HG02642 (cell line): ENCODE data around the gene FHOD3.
"Not testable (repeated sequence)": the region's sequence is repeated elsewhere in the genome, so short reads cannot be mapped to it uniquely, and the experiment has no call there.

Experiments used
- ATAC-seq: cut with Tn5 transposase; IDR thresholded peaks from one replicate; pipeline ENCODE4 v1.9.1; 2021; ENCODE audit warnings: mild to moderate bottlenecking; ENCODE audit not compliant: unreplicated experiment, poor library complexity

Gene FHOD3

DNA sequence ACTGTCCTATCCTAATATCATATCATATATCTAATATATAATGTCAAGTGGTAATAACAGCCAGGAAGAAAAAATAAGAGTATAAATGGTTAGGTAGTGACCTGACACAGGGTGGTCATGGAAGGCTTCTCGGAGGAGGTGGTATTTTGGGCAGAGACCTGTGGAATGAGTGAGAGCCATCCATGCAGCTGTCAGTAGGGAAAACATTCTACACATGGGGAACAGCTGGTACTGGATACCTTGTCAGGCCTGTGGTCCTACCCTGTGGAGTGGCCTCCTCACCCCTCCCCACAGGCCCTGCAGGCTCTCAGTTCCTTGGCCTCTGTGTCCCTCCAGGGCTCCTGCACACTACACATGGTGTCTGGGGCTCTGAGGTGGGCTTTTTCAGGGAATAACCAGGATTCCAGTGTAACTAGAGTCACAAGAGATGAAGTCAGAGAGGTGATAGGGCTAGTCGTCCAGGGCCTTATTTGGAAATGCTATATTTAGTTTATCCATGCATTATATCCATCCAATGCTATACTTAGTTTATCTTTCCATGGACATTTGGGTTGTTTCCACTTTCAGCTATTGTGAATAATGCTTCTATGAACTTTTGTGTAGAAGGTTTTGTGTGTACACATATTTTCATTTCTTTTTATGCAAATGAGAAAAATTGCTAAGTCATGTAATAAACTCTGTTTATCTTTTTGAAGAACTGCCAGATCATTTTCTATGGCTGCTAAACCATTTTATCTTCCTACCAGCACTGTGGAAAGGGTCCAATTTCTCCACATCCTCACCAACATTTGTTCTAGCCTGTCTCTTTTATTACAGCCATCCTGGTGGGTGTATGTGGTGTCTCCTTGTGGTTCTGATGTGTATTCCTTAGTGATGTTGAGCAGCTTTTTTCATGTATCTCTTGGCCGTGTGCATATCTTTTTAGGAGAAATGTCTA lies 455.7 kb downstream of the FHOD3 start:
- no peak for ATAC-seq

DNA sequence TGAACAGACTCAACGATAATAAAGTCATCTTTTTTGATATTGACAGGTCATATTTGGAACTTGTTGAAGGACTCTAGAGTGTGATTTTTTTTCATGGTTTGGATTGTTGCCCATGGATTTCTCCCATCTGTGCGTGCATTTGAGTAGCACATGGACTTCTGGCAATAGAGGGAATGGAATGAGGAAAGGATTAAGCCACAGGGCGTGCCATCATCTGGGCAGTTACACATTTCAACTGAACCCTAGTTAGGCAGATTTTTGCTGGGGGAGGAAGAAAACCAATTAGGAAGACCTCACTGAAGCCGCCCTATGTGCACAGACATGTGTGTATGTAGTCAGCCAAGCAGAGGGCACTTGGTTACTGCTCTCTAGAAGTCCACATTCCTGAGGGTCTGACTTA lies 458.7 kb downstream of the FHOD3 start:
- ATAC-seq = no peak

- no peak for ATAC-seq
These were observed 459.6 kb downstream of the FHOD3 start for GRCh38 chr18:36757081-36757480.

DNA sequence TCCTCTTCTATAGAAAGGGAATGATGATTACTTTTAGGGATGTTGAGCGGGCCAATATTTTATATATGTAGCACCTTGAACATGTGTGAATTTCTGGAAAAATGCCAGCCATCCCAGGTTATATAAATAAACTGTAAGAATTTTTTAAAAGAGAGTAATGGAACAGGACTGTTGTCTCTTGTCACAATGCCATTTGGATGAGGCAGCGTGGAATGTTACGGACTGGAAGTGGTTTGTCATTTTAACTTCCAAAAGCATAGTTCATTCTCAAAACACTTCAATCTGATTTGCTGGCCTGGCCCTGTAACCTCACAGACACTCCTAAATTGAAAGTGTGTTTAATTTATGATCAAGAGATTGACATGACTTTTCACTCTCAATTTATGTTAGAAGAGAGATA lies 460.5 kb downstream of the FHOD3 start:
- ATAC-seq = no peak

DNA sequence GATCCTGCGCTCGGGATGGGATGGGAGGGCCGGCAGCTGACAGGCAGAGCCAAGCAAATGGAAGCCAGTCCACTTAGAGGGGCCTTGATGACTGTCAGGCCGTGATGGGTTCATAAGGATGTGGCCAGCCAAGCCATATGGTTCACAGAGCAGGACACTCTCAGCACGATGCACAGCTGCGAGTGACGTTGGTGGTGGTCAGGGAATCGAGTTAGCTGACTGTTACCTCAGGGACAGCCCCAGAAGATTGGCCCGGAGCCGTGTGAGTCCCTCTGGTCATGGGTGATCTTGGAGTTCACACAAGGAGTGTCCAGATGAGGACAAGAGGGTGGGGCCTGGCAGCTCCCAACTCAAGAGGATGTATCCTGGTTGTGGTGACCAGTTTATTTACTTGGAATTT lies 461.1 kb downstream of the FHOD3 start:
- ATAC-seq = no peak

DNA sequence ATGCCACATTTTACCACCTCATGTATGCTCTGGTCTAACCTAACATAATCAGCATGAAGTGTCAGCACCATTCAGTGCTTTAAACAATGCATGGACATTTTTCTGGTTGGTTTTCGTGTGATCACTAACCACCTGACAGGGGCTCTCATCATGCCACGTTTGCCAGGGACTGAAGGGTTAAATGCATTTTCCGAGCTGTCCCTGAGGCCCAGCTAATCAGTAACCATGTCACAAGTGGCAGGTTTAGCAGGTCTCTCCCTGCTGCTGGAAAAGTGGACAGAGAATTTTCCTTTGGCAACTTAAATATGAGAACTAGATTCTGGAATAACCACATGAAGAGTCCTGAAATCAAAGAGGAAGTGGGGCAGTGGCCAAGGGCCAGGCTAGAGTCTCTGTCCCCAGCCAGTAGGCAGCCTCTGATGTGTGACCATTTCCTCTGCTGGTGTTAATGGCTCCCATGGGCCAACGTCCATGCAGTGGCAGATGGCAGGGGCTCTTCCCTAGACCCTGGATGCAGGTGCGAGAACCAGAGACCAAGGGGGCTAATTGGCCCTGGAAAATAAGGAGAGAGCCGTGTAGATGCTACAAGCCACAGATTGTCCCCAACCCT lies 461.8 kb downstream of the FHOD3 start:
- no peak for ATAC-seq

DNA sequence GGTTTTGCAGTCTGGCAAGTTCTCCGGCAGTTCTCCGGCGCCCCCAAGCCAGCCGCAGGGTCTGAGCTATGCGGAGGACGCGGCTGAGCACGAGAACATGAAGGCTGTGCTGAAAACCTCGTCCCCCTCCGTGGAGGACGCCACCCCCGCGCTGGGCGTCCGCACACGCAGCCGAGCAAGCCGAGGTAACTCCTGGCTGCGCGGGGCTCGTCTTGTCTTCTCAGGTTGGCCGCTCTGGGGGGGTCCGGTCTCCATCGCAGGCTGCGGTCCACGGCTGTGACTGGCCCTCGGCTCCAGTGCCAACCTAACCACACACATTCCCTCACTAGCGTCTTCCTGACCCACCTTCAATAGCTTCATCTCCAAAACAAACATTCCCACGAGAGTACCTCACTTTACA lies 463.1 kb downstream of the FHOD3 start:
- no peak for ATAC-seq

DNA sequence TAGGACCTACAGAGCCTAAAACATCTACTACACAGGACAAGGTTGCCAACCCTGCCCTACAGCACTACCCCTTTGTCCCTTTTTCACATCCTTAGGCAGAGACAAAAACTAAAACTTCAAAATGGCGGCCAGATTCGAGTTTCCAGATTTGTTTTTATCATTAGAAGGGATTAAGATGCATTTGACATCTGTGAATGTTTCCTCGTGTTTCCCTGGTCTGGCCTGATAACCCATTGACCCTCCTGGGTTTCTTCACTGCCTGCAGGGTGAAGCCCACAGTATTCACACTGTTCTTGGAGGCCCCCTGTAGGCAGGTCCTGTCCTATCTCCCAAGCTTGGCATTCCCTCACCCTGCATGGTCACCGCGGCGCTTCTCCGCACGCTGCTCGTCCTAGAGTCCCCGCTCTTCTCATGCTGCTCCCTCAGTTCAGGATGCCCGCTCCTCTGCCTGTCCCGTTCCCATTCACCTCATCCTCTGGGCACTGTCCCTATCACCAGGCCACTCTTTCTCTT lies 463.7 kb downstream of the FHOD3 start:
- ATAC-seq = no peak

DNA sequence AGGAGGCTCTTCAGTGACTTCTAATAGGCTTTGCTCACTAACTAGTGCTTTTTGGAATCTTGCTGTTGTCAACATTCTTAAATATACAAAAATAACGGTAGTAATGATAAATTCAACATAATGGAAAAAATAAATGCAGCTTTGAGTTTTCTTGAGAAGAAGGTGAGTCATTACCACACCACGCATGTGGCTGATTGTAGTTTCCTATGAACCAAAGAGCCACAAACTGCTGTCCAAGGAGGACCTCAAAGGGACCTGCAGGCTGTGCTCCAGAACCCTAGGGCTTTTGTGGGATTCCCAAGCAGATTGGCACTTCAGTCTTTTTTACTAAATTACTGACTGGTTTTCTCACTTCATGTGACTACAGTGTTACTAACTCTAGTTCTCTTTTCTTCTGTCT lies 464.6 kb downstream of the FHOD3 start:
- ATAC-seq = no peak

DNA sequence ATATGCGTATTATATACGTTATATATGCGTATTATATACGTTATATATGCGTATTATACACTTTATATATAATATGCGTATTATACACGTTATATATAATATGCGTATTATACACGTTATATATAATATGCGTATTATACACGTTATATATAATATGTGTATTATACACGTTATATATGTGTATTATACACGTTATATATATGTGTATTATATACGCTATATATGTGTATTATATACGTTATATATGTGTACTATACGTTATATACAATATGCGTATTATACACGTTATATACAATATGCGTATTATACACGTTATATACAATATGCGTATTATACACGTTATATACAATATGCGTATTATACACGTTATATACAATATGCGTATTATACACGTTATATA lies 465.5 kb downstream of the FHOD3 start:
- not testable (repeated sequence) for ATAC-seq

- no peak for ATAC-seq
These were observed 469.3 kb downstream of the FHOD3 start for GRCh38 chr18:36766836-36767235.

DNA sequence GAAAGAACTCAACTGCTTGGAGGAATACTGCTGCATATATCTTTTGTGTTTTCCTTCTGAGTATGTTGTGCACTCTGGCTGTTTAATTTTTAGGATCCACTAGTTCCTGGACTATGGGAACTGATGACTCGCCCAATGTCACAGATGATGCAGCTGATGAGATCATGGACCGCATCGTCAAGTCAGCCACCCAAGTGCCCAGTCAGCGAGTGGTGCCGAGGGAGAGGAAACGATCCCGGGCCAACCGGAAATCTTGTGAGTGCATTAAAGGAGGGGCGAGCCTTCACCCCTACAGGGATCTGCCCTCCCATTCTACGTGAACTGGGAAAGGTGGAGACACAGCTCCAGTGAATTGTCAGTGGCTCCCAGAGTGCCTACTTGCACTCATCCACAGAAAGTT lies 471.7 kb downstream of the FHOD3 start:
- ATAC-seq = no peak

DNA sequence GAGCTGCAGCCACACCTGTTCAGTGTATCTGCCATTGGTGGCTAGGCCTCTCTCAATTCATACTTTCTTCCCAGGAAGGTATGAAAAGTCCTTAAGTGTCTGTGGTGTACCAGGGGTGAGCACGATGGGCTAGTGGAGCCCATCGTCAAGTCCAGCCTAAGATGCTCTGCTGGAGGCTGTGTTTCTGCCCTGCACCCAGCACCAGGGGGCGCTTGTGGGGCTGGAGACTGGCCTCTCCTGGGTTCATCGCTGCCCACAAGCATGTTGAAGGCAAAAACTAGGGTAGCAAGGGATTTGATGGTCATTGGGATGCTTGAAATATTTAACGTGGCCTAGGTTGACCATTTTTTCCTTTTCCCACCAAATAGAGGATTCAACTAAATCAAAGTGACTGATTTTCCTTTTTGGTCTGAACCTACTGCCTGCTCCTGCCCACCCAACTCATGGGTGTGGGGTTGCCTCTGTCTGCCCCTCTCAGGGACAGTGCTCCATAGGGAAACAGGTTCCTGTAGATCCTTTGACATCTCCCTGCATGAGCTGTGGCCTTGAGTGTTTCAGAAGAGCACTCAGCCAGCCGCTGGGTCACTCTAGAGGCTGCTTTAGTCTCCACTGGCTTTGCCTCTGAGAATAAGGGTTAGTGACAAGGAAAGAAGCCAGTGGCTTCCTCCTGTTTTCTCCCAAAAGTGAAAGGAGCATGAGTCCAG lies 472.2 kb downstream of the FHOD3 start:
- no peak for ATAC-seq

DNA sequence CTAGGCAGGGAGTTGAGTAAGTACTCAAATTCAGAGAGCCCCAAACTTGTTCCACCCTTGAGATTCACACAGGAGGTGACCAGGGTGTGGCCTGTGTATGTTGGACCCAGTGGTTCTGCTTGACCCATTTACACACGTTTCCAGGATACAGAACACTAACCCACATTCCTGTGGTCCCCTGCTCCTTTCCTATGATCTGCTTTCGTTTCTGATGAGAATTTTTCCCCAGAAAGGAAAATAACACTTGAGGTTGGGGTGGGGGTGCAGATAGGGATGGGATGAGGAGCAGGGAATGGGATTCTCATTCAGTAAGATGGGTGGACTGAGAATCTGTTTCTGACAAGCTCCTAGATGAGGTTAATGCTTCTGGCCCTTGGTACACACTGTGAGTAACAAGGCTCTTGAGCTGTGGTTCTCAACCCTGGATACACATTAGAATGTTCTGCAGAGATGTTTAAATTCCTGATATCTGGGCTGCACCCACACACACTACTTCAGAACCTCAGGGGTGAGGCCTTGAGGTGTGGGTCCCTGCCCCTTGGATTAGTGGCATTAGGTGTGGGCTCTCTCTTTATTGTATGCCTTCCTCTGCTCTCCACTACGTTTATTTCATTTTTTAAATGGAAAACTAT lies 472.9 kb downstream of the FHOD3 start:
- ATAC-seq = no peak

GRCh38 chr18:36771245-36771644 lies 473.7 kb downstream of the FHOD3 start:
- ATAC-seq = peak; percentile 47

- no peak for ATAC-seq
These were observed 474.8 kb downstream of the FHOD3 start for GRCh38 chr18:36772241-36772723.

GRCh38 chr18:36775396-36775795 lies 477.9 kb downstream of the FHOD3 start:
- ATAC-seq = no peak

DNA sequence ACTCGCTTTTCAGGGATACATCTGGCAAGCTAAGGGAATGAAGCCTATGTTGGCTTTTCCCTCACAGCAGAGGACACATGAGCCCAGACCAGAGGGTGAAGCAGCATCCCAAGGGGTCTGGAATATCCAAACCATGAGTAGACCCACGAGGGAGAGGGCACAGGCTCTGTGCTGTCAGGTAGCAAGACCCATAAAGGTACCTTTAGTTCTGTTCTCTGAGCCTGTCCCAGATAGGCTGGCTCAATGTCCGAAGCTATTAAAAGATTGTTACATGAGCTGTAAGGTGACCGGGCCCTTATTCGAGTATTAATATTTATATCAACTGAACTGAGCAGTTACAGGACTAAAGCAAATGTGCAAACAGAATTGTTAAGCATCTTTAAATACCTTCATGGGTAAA lies 479.1 kb downstream of the FHOD3 start:
- no peak for ATAC-seq

DNA sequence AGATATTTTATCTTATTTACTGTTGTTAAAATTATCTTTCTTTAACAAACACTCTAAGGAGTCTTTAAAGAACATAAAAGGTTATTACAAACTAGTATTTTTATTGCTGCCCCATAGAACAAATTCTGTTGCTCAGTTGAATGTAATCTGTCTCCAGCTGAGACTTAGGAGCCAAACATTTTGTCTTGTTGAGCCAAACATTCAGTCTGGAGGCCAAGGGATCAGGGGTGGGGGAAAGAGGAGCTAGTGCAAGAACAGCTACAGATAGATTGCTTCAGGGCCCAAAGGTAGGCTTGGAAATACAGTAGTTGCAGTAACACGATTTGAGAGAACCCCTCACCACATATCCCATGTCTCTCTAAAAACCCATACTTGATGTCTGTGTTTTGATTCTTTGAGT lies 480.1 kb downstream of the FHOD3 start:
- no peak for ATAC-seq

GRCh38 chr18:36780748-36781147 lies 483.2 kb downstream of the FHOD3 start:
- ATAC-seq = no peak
